Liver (tissue), 3 donors: Measurements from ENCODE around the gene TEP1.

Experiments used
- CTCF ChIP-seq: fragments of 150-350 bp; IDR thresholded peaks from 2 replicates; pipeline ENCODE4 v1.5.1; 2017; ENCODE audit warnings: improper control_type of control experiment, low read depth, low read length; ENCODE audit not compliant: missing input control
- JUND ChIP-seq, 2 donors: IDR thresholded peaks; 2 replicates each; pipeline ENCODE4 v1.6.1; 2016; ENCODE audit warnings: antibody characterized with exemption in 2 of 2
- SP1 ChIP-seq: IDR thresholded peaks from 2 replicates; pipeline ENCODE4 v1.6.1; 2018; ENCODE audit warnings: antibody characterized with exemption, mild to moderate bottlenecking
- donor health status: healthy.
- donor health status: healthy.

GRCh38 chr14:20436363-20436755 lies 23.1 kb upstream of the TEP1 start:
- TF ChIP-seq CTCF: no peak
- no peak for TF ChIP-seq JUND (IDR thresholded peaks at IDR 0.05)
- TF ChIP-seq SP1: no peak
